MCF 10A (cell line): ENCODE measurements around the gene SLC6A8. TPM values are rescaled to one million over a fixed set of nuclear protein-coding genes. Genes with fewer than 3 reads are reported as not detected.
"Not testable (repeated sequence)": the region's sequence is repeated elsewhere in the genome, so short reads cannot be mapped to it uniquely, and the experiment has no call there.

ENCODE experiments used
- BruUV-seq: library from RNA; stranded (reverse); fragments of 400-500 nt; replicated peaks from 2 replicates; lab custom pipeline; 2021; lab: Mats Ljungman, UMichigan
- CTCF ChIA-PET: fragments of 300-600 bp; sonication (Branson Sonifier 250); formaldehyde crosslinking; extraction: SDS; loops from one replicate; lab custom pipeline; 2021; ENCODE audit warnings: antibody characterized with exemption, inconsistent platforms; lab: Yijun Ruan, JAX
- POLR2A ChIA-PET: fragments of 300-600, 350-650 bp; sonication (Branson Sonifier 250); formaldehyde crosslinking; extraction: SDS; loops from one replicate; lab custom pipeline; 2020; ENCODE audit warnings: antibody characterized with exemption, inconsistent platforms; lab: Yijun Ruan, JAX
- DNase-seq: peaks from one replicate; pipeline ENCODE4 v3.0.0-alpha.2; 2018; ENCODE audit not compliant: unreplicated experiment
- H3K27ac Mint-ChIP-seq: one replicate; pipeline ENCODE4 v1.8.0; 2022; ENCODE audit warnings: mild to moderate bottlenecking, low read depth, mixed read lengths; ENCODE audit not compliant: unreplicated experiment
- H3K27me3 Mint-ChIP-seq: one replicate; pipeline ENCODE4 v1.8.0; 2022; ENCODE audit warnings: mixed read lengths; ENCODE audit not compliant: insufficient read depth, unreplicated experiment
- H3K36me3 Mint-ChIP-seq: one replicate; pipeline ENCODE4 v1.8.0; 2022; ENCODE audit warnings: mild to moderate bottlenecking, moderate library complexity, mixed read lengths; ENCODE audit not compliant: insufficient read depth, unreplicated experiment
- H3K4me1 Mint-ChIP-seq: one replicate; pipeline ENCODE4 v1.8.0; 2022; ENCODE audit warnings: mixed read lengths; ENCODE audit not compliant: insufficient read depth, unreplicated experiment
- H3K4me3 Mint-ChIP-seq: one replicate; pipeline ENCODE4 v1.8.0; 2022; ENCODE audit warnings: mild to moderate bottlenecking, moderate library complexity, mixed read lengths; ENCODE audit not compliant: unreplicated experiment
- H3K9me3 Mint-ChIP-seq: one replicate; pipeline ENCODE4 v1.8.0; 2022; ENCODE audit warnings: mixed read lengths; ENCODE audit not compliant: unreplicated experiment
- intact Hi-C: fragments of 100-400 bp; cut with micrococcal nuclease; formaldehyde crosslinking; loops from 2 replicates; pipeline ENCODE4 v1.14.1; 2022
- total RNA-seq: library from RNA; stranded (reverse); gene quantifications from 2 replicates; pipeline ENCODE4 v1.2.3, GENCODE V29; 2022
- TF ChIP-seq, protein P1 (sequence below): fragments of 200-600 bp; IDR thresholded peaks from one replicate; pipeline ENCODE4 v1.8.0; 2022; ENCODE audit warnings: antibody characterized with exemption, mild to moderate bottlenecking; ENCODE audit not compliant: unreplicated experiment

Gene SLC6A8
- total RNA-seq, 1 experiment from 2014 or later = 66.6 TPM

DNA sequence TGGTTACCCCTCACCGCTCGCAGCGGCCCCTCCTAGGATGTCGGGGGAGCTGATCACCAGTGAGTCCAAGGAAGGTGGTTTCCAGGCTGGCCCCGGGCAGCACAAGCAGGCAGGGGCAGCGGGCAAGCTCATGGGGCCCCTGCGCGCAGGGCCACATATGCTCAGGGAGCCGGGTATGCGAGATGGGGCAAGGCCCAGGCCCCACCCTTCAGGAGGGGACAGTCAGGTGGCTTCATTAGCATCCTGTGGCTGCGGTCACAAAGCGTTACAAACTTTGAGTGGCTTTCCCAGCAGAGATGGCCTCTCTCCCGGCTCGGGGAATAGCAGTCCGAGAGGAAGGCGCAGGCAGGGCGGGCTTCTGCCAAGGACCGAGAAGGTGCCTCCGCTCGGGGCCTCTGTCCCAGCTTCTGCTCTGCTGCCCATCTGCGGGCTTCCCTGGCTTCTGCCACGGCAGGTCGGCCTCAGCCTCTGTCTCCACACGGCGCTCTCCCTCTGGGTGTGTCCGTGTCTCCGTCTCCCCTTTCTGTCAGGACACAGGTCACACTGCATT, 50.4 kb downstream of the SLC6A8 start:
- intact Hi-C loops = no loop called here
- CTCF ChIA-PET = interaction anchor here (0.7 kb wide), 1 partner anchor 804 kb away, joined by 4 read pairs; no protein-coding TSS in a partner anchor

DNA sequence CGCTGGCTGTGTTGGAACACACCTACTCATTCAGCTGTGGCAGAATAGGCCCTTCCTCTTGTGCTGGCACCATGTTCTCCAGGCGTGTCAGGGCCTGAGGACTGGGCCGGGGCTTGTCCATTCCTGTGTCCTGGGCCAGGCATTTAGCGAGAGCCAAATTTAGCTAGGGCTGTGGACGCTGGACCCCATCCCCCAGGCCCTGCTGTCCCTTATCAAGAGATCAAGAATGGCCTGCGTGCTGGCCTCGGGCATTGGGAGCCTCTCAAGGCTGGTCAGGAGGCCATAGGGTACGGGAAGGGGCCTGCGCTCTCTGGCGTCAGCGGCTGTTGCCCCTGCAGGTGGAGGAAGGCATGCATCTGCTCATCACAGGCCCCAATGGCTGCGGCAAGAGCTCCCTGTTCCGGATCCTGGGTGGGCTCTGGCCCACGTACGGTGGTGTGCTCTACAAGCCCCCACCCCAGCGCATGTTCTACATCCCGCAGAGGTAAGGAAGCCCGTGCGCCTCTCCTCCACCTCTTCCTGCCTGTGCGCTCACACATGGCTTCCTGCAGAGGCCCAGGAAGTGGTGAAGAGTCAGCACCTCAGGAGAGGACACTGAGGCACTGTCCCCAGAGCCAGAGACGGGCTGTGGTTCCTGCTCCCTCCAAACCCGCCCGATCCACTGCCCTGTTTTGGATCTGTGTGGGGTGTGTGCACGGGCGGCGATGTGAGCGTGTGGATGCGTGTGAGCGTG, 52.2 kb downstream of the SLC6A8 start:
- peak; percentile 63 for DNase-seq
- Mint-ChIP-seq H3K36me3 (peaks cover 3% of the 10 kb centered on the region), H3K4me1 (no peaks in the 10 kb centered on the region), H3K9me3 (peaks cover 7% of the 10 kb centered on the region), H3K4me3 (no peak overlapping the region), H3K27me3 (no peaks in the 10 kb centered on the region), H3K27ac (no peak overlapping the region)
- TF ChIP-seq, protein P1, sequence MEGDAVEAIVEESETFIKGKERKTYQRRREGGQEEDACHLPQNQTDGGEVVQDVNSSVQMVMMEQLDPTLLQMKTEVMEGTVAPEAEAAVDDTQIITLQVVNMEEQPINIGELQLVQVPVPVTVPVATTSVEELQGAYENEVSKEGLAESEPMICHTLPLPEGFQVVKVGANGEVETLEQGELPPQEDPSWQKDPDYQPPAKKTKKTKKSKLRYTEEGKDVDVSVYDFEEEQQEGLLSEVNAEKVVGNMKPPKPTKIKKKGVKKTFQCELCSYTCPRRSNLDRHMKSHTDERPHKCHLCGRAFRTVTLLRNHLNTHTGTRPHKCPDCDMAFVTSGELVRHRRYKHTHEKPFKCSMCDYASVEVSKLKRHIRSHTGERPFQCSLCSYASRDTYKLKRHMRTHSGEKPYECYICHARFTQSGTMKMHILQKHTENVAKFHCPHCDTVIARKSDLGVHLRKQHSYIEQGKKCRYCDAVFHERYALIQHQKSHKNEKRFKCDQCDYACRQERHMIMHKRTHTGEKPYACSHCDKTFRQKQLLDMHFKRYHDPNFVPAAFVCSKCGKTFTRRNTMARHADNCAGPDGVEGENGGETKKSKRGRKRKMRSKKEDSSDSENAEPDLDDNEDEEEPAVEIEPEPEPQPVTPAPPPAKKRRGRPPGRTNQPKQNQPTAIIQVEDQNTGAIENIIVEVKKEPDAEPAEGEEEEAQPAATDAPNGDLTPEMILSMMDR = no peak
- no TSS peak for BruUV-seq
- intact Hi-C loops = no loop called here
- CTCF ChIA-PET = interaction anchor here (0.6 to 0.8 kb wide), 2 partner anchors 13 to 54 kb away, joined by 3 read pairs; partner anchors contain the start of genes IDH3G and SSR4
- POLR2A ChIA-PET = interaction anchor here (0.5 to 0.8 kb wide), 2 partner anchors 17 to 137 kb away, joined by 3 read pairs; no protein-coding TSS in a partner anchor

More for the DNA sequence above, 50.4 kb downstream of the SLC6A8 start:
- TF ChIP-seq, protein P1 = no peak
- Mint-ChIP-seq H3K9me3 (peaks cover 7% of the 10 kb centered on the region), H3K4me1 (no peaks in the 10 kb centered on the region), H3K4me3 (no peak overlapping the region), H3K27me3 (no peaks in the 10 kb centered on the region), H3K36me3 (no peaks in the 10 kb centered on the region), H3K27ac (no peak overlapping the region)
- DNase-seq = no peak
- no TSS peak for BruUV-seq
- POLR2A ChIA-PET = no interaction called here

DNA sequence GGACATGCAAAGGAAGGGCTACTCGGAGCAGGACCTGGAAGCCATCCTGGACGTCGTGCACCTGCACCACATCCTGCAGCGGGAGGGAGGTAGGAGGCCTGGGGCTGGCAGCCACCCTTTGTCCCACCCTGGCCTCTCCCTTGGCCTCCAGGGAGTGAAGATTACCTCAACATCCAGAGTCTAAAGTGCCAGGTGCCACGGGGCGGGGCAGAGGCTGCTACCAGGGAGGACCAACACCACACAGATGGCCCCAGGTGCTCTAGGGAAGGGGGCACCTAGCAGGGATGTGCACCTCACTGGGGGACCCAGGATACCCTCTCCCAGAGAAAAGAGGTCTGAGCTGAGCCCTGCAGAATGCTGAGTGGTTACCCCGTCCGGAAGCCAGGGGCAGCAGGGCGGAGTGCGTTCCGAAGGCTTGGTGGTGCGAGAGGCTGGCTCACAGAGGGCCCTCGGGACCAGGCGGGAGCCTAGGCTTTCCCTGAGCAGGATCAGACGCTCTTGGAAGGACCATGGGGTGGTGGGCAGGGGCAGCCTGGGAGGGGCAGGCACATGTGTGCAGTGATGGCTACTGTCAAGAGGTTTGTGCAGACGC, 53.0 kb downstream of the SLC6A8 start:
- BruUV-seq = no TSS peak
- TF ChIP-seq, protein P1 = no peak
- CTCF ChIA-PET = no interaction called here
- intact Hi-C loops = no loop called here
- Mint-ChIP-seq H3K36me3 (peaks cover 8% of the 10 kb centered on the region), H3K4me1 (no peaks in the 10 kb centered on the region), H3K4me3 (no peak overlapping the region), H3K9me3 (peaks cover 2% of the 10 kb centered on the region), H3K27ac (no peak overlapping the region), H3K27me3 (peaks cover under 1% of the 10 kb centered on the region)
- POLR2A ChIA-PET = no interaction called here
- no peak for DNase-seq

DNA sequence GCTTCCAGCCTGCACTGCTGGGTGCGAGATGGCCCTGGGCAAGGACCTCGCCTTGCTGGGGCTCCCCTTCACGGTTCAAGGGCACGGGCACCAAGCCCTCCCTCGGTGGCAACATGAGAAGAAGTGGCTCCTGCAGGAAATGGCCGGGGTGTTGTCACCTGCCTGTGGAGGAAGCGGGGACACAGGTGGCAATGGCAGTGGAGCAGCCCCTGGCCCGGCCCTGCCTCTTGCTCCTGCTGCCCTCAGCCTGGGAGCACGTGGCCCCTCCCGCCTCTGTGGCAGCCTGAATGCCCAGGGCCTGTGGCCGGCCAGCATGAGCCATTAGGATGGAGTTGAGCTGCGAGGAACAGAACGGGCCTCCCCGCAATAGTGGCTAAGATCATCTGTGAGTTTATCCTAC, 53.7 kb downstream of the SLC6A8 start:
- Mint-ChIP-seq H3K4me1 (no peaks in the 10 kb centered on the region), H3K36me3 (peaks cover 8% of the 10 kb centered on the region), H3K27me3 (peaks cover 8% of the 10 kb centered on the region), H3K27ac (no peak overlapping the region), H3K9me3 (no peaks in the 10 kb centered on the region), H3K4me3 (no peak overlapping the region)
- BruUV-seq = no TSS peak
- TF ChIP-seq, protein P1 = no peak
- DNase-seq = no peak
- CTCF ChIA-PET = no interaction called here
- intact Hi-C loops = no loop called here
- POLR2A ChIA-PET = no interaction called here

DNA sequence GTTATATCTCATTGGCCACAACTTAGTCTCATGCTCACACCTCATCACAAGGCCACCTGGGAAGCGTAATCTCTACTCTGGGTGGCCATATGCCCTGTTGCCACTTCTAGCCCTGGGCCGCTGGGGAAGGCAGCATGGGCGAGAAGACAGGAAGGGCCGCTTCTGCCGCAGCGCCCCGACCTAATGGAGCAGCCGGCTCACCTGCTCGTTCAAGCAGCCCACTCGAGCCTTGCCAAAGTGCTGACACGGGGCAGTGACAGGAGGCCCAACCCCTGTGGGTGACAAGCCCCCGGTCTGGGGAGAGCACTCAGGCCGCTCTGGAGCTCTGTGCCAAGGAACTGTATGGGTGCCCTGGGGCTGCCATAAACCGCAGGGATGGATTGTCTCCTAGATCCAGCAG, 54.4 kb downstream of the SLC6A8 start:
- intact Hi-C loops, POLR2A ChIA-PET, DNase-seq, H3K9me3 Mint-ChIP-seq, H3K36me3 Mint-ChIP-seq, CTCF ChIA-PET, H3K4me3 Mint-ChIP-seq, H3K27ac Mint-ChIP-seq, H3K4me1 Mint-ChIP-seq, BruUV-seq: not testable (repeated sequence)
- H3K27me3 Mint-ChIP-seq = peaks cover 11% of the 10 kb centered on the region

DNA sequence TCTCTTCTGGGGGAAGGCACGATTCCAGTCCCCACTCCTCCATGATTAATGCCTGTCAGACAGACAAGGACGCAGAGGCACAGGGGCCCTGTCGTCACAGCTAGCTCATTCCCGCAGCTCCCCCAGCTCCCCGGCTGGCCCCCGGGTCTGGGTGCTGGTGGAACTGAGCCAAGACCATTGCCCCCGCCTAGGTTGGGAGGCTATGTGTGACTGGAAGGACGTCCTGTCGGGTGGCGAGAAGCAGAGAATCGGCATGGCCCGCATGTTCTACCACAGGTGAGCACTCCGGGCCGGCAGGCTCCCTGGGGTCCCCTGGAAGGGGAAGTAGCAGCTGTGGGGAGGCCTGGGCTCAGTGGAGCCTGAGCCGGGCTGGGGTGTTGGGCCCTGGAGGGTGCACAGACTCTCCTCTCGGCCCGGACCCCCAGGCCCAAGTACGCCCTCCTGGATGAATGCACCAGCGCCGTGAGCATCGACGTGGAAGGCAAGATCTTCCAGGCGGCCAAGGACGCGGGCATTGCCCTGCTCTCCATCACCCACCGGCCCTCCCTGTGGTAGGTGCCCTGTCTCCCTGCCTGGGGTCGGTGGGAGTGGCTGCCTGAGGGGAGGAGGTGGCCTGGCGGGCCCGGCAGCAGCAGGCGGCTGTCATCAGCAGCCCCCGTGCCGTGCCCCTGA, 55.2 kb downstream of the SLC6A8 start:
- POLR2A ChIA-PET, H3K27ac Mint-ChIP-seq, H3K4me3 Mint-ChIP-seq, H3K36me3 Mint-ChIP-seq, H3K4me1 Mint-ChIP-seq, DNase-seq, CTCF ChIA-PET, intact Hi-C loops, H3K9me3 Mint-ChIP-seq, BruUV-seq: not testable (repeated sequence)
- peaks cover 11% of the 10 kb centered on the region for H3K27me3 Mint-ChIP-seq
